Measurements from ENCODE around the gene MFN2. TPM values are rescaled to one million over a fixed set of nuclear protein-coding genes. Genes with fewer than 3 reads are reported as not detected.

The MFN2 gene
- total RNA-seq, 1 donor from 2014 or later = 71.4 TPM

DNA sequence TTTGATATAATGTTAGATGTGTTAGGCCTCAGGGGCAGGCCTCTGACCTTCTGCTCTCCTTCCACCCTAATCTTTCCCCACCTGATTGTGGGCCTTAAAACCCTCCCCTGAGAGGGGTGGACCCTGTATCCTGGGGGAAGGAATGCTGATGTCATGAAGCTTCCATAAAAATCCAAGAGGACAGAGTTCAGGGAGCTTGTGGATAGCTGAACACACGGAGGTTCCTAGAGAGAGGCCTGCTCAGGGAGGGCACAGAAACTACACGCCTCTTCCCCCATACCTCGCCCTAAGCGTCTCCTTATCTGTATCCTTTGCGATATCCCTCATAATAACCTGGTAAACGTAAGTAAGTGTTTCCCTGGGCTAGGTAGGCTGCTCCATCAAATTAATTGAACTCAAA lies 4.3 kb downstream of the MFN2 start:
- DNase-seq (ENCODE audit: extremely low spot score, unreplicated experiment) = no peak
- peak overlapping the region; percentile 58 for H3K4me3 Mint-ChIP-seq

DNA sequence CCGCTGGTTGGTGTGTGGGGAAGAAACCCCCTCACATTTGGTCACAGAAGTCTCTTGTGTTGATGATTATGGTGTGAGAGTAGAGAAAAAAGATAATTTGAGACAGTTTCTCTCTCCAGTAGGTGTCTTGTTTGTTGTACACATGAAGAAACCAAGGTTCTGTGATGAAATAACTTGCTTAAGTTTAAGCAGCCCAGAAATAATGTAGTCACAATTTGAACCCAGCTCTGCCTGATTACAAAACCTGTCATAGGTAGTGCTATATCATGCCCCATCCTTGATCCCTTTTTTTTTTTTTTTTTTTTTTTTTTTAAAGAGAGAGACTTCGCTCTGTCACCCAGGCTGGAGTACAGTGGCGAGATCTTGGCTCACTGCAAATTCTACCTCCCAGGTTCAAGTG lies 4.9 kb downstream of the MFN2 start:
- Mint-ChIP-seq H3K4me1 (ENCODE audit: unreplicated experiment) (peaks cover 10% of the 10 kb centered on the region), H3K4me3 (no peak overlapping the region), H3K9me3 (no peaks in the 10 kb centered on the region), H3K36me3 (peaks cover 14% of the 10 kb centered on the region), H3K27me3 (no peaks in the 10 kb centered on the region), H3K27ac (no peak overlapping the region)
- TF ChIP-seq, protein P1, sequence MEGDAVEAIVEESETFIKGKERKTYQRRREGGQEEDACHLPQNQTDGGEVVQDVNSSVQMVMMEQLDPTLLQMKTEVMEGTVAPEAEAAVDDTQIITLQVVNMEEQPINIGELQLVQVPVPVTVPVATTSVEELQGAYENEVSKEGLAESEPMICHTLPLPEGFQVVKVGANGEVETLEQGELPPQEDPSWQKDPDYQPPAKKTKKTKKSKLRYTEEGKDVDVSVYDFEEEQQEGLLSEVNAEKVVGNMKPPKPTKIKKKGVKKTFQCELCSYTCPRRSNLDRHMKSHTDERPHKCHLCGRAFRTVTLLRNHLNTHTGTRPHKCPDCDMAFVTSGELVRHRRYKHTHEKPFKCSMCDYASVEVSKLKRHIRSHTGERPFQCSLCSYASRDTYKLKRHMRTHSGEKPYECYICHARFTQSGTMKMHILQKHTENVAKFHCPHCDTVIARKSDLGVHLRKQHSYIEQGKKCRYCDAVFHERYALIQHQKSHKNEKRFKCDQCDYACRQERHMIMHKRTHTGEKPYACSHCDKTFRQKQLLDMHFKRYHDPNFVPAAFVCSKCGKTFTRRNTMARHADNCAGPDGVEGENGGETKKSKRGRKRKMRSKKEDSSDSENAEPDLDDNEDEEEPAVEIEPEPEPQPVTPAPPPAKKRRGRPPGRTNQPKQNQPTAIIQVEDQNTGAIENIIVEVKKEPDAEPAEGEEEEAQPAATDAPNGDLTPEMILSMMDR (conservative IDR thresholded peaks at IDR 0.05) = no peak
- DNase-seq (ENCODE audit: extremely low spot score, unreplicated experiment) = no peak

More for the DNA sequence above, 4.3 kb downstream of the MFN2 start:
- Mint-ChIP-seq H3K9me3 (no peaks in the 10 kb centered on the region), H3K27me3 (no peaks in the 10 kb centered on the region), H3K36me3 (peaks cover 14% of the 10 kb centered on the region), H3K4me1 (ENCODE audit: unreplicated experiment) (peaks cover 13% of the 10 kb centered on the region), H3K27ac (peak overlapping the region; percentile 58)
- TF ChIP-seq, protein P1 (conservative IDR thresholded peaks at IDR 0.05) = no peak

DNA sequence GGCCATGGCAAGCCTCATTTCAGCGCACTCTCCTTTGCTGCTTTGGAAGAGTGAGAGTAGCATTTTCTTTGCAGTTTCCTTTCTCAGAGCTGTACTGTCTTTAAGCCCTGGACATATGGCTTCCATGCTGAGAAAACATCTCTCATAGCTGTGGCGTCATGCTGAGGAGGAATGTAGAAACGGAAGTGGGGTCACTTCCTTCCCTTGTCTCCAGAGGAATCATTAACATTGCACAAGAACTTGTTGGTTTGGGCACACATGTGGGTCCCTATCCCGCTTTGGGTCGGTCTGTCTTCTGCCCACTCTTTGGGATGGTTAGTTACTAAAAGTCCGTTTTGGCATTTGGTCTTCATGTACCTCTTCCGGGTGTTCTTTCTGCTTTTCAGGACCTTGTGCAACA lies 5.6 kb downstream of the MFN2 start:
- no peak for DNase-seq (ENCODE audit: extremely low spot score, unreplicated experiment)
- Mint-ChIP-seq H3K27ac (peak overlapping the region; percentile 67), H3K9me3 (no peaks in the 10 kb centered on the region), H3K4me1 (ENCODE audit: unreplicated experiment) (peaks cover 10% of the 10 kb centered on the region), H3K27me3 (no peaks in the 10 kb centered on the region), H3K4me3 (no peak overlapping the region), H3K36me3 (peaks cover 14% of the 10 kb centered on the region)
- TF ChIP-seq, protein P1 (conservative IDR thresholded peaks at IDR 0.05) = no peak

DNA sequence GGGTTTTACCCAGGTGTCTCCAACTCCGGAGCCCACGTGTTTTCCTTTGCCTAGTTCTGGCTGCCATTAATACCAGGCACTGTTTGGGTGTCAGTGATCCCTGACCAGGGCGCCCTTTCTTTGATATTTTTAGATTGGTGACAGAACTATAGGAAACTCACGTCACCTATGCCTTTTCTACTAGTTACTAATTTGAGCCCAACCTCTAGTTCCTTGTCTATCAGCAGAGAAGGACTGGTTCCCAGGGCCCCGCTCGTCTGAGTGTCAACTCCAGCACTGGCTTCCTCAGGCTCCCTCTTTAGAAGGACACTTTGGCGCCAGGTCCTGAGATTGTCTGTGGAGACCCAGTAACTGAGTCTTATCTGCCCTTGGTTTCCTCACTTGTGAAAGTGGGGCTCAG lies 9.4 kb downstream of the MFN2 start:
- Mint-ChIP-seq H3K27me3 (no peaks in the 10 kb centered on the region), H3K4me1 (ENCODE audit: unreplicated experiment) (no peaks in the 10 kb centered on the region), H3K4me3 (no peak overlapping the region), H3K36me3 (peaks cover 9% of the 10 kb centered on the region), H3K27ac (no peak overlapping the region), H3K9me3 (no peaks in the 10 kb centered on the region)
- TF ChIP-seq, protein P1 (conservative IDR thresholded peaks at IDR 0.05) = no peak
- DNase-seq (ENCODE audit: extremely low spot score, unreplicated experiment) = no peak

DNA sequence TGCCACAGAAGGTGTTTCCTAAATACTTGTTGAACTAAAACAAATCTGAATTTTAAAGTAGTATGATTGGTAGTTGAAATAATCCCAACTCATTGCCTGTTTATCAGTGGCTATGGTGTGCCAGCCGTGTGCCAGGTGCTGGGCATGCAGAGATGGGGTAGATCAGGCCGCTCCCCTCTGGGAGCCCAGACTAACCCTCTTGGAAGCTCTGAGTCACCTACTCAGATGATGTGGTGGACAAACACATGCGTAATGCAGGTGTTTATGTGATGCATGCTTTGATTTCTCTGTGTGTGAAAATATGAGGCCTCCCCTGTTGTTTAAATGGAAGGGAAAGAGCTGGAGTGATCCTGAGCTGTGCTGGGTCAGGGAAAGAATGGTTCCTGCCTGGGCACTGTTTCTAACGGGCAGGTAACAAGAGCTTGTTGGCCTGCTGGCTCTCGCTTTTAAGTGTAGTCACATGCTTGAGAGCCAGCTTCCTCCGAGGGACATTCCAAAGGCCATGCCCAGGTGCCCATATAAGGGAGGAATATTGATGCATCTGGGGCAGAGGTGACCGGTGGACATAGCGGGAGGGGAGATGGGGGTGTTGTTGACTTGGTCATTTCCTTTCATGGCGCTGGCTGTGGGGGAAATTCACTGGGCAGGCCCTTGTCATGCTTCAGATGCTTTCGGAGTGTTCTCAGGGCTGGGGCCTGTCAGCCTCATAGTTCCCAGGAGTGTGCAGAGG lies 10.2 kb downstream of the MFN2 start:
- Mint-ChIP-seq H3K27me3 (no peaks in the 10 kb centered on the region), H3K4me1 (ENCODE audit: unreplicated experiment) (no peaks in the 10 kb centered on the region), H3K9me3 (no peaks in the 10 kb centered on the region), H3K36me3 (peaks cover 14% of the 10 kb centered on the region), H3K4me3 (no peak overlapping the region), H3K27ac (no peak overlapping the region)
- TF ChIP-seq, protein P1 (conservative IDR thresholded peaks at IDR 0.05) = no peak
- no peak for DNase-seq (ENCODE audit: extremely low spot score, unreplicated experiment)

Data from type B pancreatic cell (in vitro differentiated cells).